Measurements from ENCODE around the gene NANP.

The NANP gene

GRCh38 chr20:25619514-25619913 lies 4.3 kb downstream of the NANP start:
- Histone ChIP-seq H4K20me1 (ENCODE audit: insufficient read depth) (no peaks in the 10 kb centered on the region), H3K4me3 (IDR thresholded peaks at IDR 0.05; ENCODE audit: insufficient read depth, low read depth, low read length) (no peak overlapping the region), H3K36me3 (ENCODE audit: insufficient read depth) (no peaks in the 10 kb centered on the region), H3K4me2 (no peak overlapping the region), H3K4me1 (ENCODE audit: low read depth, poor library complexity, severe bottlenecking) (no peaks in the 10 kb centered on the region), H3K79me2 (ENCODE audit: insufficient read depth, low read depth) (no peaks in the 10 kb centered on the region), H3K27me3 (ENCODE audit: insufficient read depth, low read depth) (no peaks in the 10 kb centered on the region), H3K9ac (no peak overlapping the region), H3K27ac (no peak overlapping the region), H2AFZ (ENCODE audit: low read depth) (no peak overlapping the region)
- TF ChIP-seq CTCF (conservative IDR thresholded peaks at IDR 0.05; ENCODE audit: low read depth, low read length) = no peak

- Histone ChIP-seq H3K9ac (no peak overlapping the region), H4K20me1 (ENCODE audit: insufficient read depth) (no peaks in the 10 kb centered on the region), H2AFZ (ENCODE audit: low read depth) (no peak overlapping the region), H3K79me2 (ENCODE audit: insufficient read depth, low read depth) (no peaks in the 10 kb centered on the region), H3K4me3 (IDR thresholded peaks at IDR 0.05; ENCODE audit: insufficient read depth, low read depth, low read length) (no peak overlapping the region), H3K27me3 (ENCODE audit: insufficient read depth, low read depth) (no peaks in the 10 kb centered on the region), H3K4me1 (ENCODE audit: low read depth, poor library complexity, severe bottlenecking) (no peaks in the 10 kb centered on the region), H3K4me2 (no peak overlapping the region), H3K36me3 (ENCODE audit: insufficient read depth) (no peaks in the 10 kb centered on the region), H3K27ac (no peak overlapping the region)
- TF ChIP-seq CTCF (conservative IDR thresholded peaks at IDR 0.05; ENCODE audit: low read depth, low read length) = no peak
These were observed 15.0 kb downstream of the NANP start for GRCh38 chr20:25608774-25609173.

- no peaks in the 10 kb centered on the region for H4K20me1 ChIP-seq (ENCODE audit: insufficient read depth)
- H3K4me2 ChIP-seq = no peak overlapping the region
These were observed 17.6 kb downstream of the NANP start for GRCh38 chr20:25606094-25606695.

GRCh38 chr20:25605148-25605547 lies 18.7 kb downstream of the NANP start:
- Histone ChIP-seq H3K36me3 (ENCODE audit: insufficient read depth) (no peaks in the 10 kb centered on the region), H2AFZ (ENCODE audit: low read depth) (no peak overlapping the region), H3K79me2 (ENCODE audit: insufficient read depth, low read depth) (no peaks in the 10 kb centered on the region), H3K4me3 (IDR thresholded peaks at IDR 0.05; ENCODE audit: insufficient read depth, low read depth, low read length) (no peak overlapping the region), H4K20me1 (ENCODE audit: insufficient read depth) (no peaks in the 10 kb centered on the region), H3K4me2 (no peak overlapping the region), H3K4me1 (ENCODE audit: low read depth, poor library complexity, severe bottlenecking) (no peaks in the 10 kb centered on the region), H3K27me3 (ENCODE audit: insufficient read depth, low read depth) (no peaks in the 10 kb centered on the region), H3K9ac (no peak overlapping the region), H3K27ac (no peak overlapping the region)
- TF ChIP-seq CTCF (conservative IDR thresholded peaks at IDR 0.05; ENCODE audit: low read depth, low read length) = no peak

More at GRCh38 chr20:25606094-25606695, 17.6 kb downstream of the NANP start:
- no peaks in the 10 kb centered on the region for H3K27me3 ChIP-seq (ENCODE audit: insufficient read depth, low read depth)
- no peak overlapping the region for H3K9ac ChIP-seq
- H3K4me3 ChIP-seq (IDR thresholded peaks at IDR 0.05; ENCODE audit: insufficient read depth, low read depth, low read length) = no peak overlapping the region
- no peak overlapping the region for H3K27ac ChIP-seq
- no peak overlapping the region for H2AFZ ChIP-seq (ENCODE audit: low read depth)
- no peak for TF ChIP-seq CTCF (conservative IDR thresholded peaks at IDR 0.05; ENCODE audit: low read depth, low read length)
- no peaks in the 10 kb centered on the region for H3K79me2 ChIP-seq (ENCODE audit: insufficient read depth, low read depth)
- no peaks in the 10 kb centered on the region for H3K36me3 ChIP-seq (ENCODE audit: insufficient read depth)
- no peaks in the 10 kb centered on the region for H3K4me1 ChIP-seq (ENCODE audit: low read depth, poor library complexity, severe bottlenecking)
